ENCODE results near the gene AKR7A3. TPM values are rescaled to one million over a fixed set of nuclear protein-coding genes. Genes with fewer than 3 reads are reported as not detected.
"Not testable (repeated sequence)": the region's sequence is repeated elsewhere in the genome, so short reads cannot be mapped to it uniquely, and the experiment has no call there.

AKR7A3 gene
- total RNA-seq, 1 donor from 2014 or later, result 1.5 TPM

- no peak for DNase-seq (ENCODE audit: extremely low spot score, unreplicated experiment)
- H3K4me1 Mint-ChIP-seq (ENCODE audit: unreplicated experiment), result no peaks in the 10 kb centered on the region
- no peak overlapping the region for H3K27ac Mint-ChIP-seq (ENCODE audit: unreplicated experiment)
- no peak for TF ChIP-seq CTCF (IDR thresholded peaks at IDR 0.05)
- H3K4me3 Mint-ChIP-seq (ENCODE audit: unreplicated experiment), result no peak overlapping the region
- no peaks in the 10 kb centered on the region for H3K9me3 Mint-ChIP-seq (ENCODE audit: unreplicated experiment)
- peaks cover 7% of the 10 kb centered on the region for H3K36me3 Mint-ChIP-seq (ENCODE audit: unreplicated experiment)
- H3K27me3 Mint-ChIP-seq (ENCODE audit: unreplicated experiment), result no peaks in the 10 kb centered on the region
These were observed 15.3 kb downstream of the AKR7A3 start for GRCh38 chr1:19273106-19273843.

- no peak for DNase-seq (ENCODE audit: extremely low spot score, unreplicated experiment)
- Mint-ChIP-seq H3K27me3 (ENCODE audit: unreplicated experiment) (no peaks in the 10 kb centered on the region), H3K4me1 (ENCODE audit: unreplicated experiment) (no peaks in the 10 kb centered on the region), H3K4me3 (ENCODE audit: unreplicated experiment) (no peak overlapping the region), H3K36me3 (ENCODE audit: unreplicated experiment) (peaks cover 8% of the 10 kb centered on the region), H3K27ac (ENCODE audit: unreplicated experiment) (no peak overlapping the region), H3K9me3 (ENCODE audit: unreplicated experiment) (no peaks in the 10 kb centered on the region)
- no peak for TF ChIP-seq CTCF (IDR thresholded peaks at IDR 0.05)
These were observed 16.5 kb downstream of the AKR7A3 start for GRCh38 chr1:19272064-19272463.

- not testable (repeated sequence) for DNase-seq (ENCODE audit: extremely low spot score, unreplicated experiment); H3K27me3 Mint-ChIP-seq (ENCODE audit: unreplicated experiment); H3K27ac Mint-ChIP-seq (ENCODE audit: unreplicated experiment); H3K4me1 Mint-ChIP-seq (ENCODE audit: unreplicated experiment); H3K4me3 Mint-ChIP-seq (ENCODE audit: unreplicated experiment); H3K9me3 Mint-ChIP-seq (ENCODE audit: unreplicated experiment)
- peaks cover 11% of the 10 kb centered on the region for H3K36me3 Mint-ChIP-seq (ENCODE audit: unreplicated experiment)
These were observed 18.2 kb downstream of the AKR7A3 start for GRCh38 chr1:19270343-19270730.

GRCh38 chr1:19269427-19270342 lies 18.9 kb downstream of the AKR7A3 start:
- not testable (repeated sequence) for H3K4me3 Mint-ChIP-seq (ENCODE audit: unreplicated experiment)

GRCh38 chr1:19268445-19268844 lies 20.1 kb downstream of the AKR7A3 start:
- Mint-ChIP-seq H3K9me3 (ENCODE audit: unreplicated experiment) (no peaks in the 10 kb centered on the region), H3K27me3 (ENCODE audit: unreplicated experiment) (no peaks in the 10 kb centered on the region)
- DNase-seq (ENCODE audit: extremely low spot score, unreplicated experiment), result no peak

More at GRCh38 chr1:19269427-19270342, 18.9 kb downstream of the AKR7A3 start:
- not testable (repeated sequence) for H3K27ac Mint-ChIP-seq (ENCODE audit: unreplicated experiment); DNase-seq (ENCODE audit: extremely low spot score, unreplicated experiment); H3K9me3 Mint-ChIP-seq (ENCODE audit: unreplicated experiment); H3K27me3 Mint-ChIP-seq (ENCODE audit: unreplicated experiment); H3K4me1 Mint-ChIP-seq (ENCODE audit: unreplicated experiment)
- peaks cover 11% of the 10 kb centered on the region for H3K36me3 Mint-ChIP-seq (ENCODE audit: unreplicated experiment)

More at GRCh38 chr1:19268445-19268844, 20.1 kb downstream of the AKR7A3 start:
- H3K4me1 Mint-ChIP-seq (ENCODE audit: unreplicated experiment), result no peaks in the 10 kb centered on the region
- no peak for TF ChIP-seq CTCF (IDR thresholded peaks at IDR 0.05)
- H3K36me3 Mint-ChIP-seq (ENCODE audit: unreplicated experiment), result peaks cover 9% of the 10 kb centered on the region
- no peak overlapping the region for H3K27ac Mint-ChIP-seq (ENCODE audit: unreplicated experiment)
- no peak overlapping the region for H3K4me3 Mint-ChIP-seq (ENCODE audit: unreplicated experiment)
